SK-N-SH (cell line): Measurements from ENCODE around the gene IFNA2. TPM values are rescaled to one million over a fixed set of nuclear protein-coding genes. Genes with fewer than 3 reads are reported as not detected.
"Not testable (repeated sequence)": the region's sequence is repeated elsewhere in the genome, so short reads cannot be mapped to it uniquely, and the experiment has no call there.

Experiments used
- CTCF ChIA-PET: fragments of 300-600, 350-600 bp; formaldehyde crosslinking; extraction: SDS; loops from one replicate; lab custom pipeline; 2021; lab: Yijun Ruan, JAX
- POLR2A ChIA-PET: fragments of 350-600 bp; sonication (Branson Sonifier 250); formaldehyde crosslinking; extraction: SDS; loops from one replicate; lab custom pipeline; 2020; ENCODE audit warnings: antibody characterized with exemption, inconsistent platforms; lab: Yijun Ruan, JAX
- DNase-seq: peaks from one replicate; pipeline ENCODE4 v3.0.0; 2012
- H2AFZ ChIP-seq: fragments of 200-600 bp; sonication (generic); 2 replicates; pipeline ENCODE4 v1.8.1; 2016; ENCODE audit warnings: antibody characterized with exemption, mild to moderate bottlenecking, low read depth
- H3F3A ChIP-seq: fragments of 200-600 bp; sonication (generic); replicated peaks from 2 replicates; pipeline ENCODE3; 2016; ENCODE audit warnings: antibody characterized with exemption, mild to moderate bottlenecking; ENCODE audit not compliant: insufficient read depth
- H3K27ac ChIP-seq, 2 experiments: fragments of 200-500 bp in 1 of 2; fragments of 200-600 bp in 1 of 2; sonication (Bioruptor generic) in 1 of 2; sonication (generic), shearing (Covaris generic) in 1 of 2; 2 replicates each; pipeline versions ENCODE4 v1.5.1 to v1.6.1; 2014 to 2016; ENCODE audit warnings: low read depth in 2 of 2, inconsistent platforms in 1 of 2, low read length in 1 of 2, mild to moderate bottlenecking in 1 of 2, mixed read lengths in 1 of 2
- H3K27me3 ChIP-seq: fragments of 200-600 bp; sonication (generic), shearing (Covaris generic); 2 replicates; pipeline ENCODE4 v1.6.1; 2016; ENCODE audit warnings: mixed run types; ENCODE audit not compliant: insufficient read depth
- H3K36me3 ChIP-seq, 2 experiments: fragments of 200-500 bp in 1 of 2; fragments of 200-600 bp in 1 of 2; sonication (Bioruptor generic) in 1 of 2; sonication (generic) in 1 of 2; replicated peaks in 1 of 2; 2 replicates each; pipeline versions ENCODE3 to v1.5.1; 2014 to 2016; ENCODE audit warnings: low read length in 1 of 2, mild to moderate bottlenecking in 1 of 2; ENCODE audit not compliant: insufficient read depth in 2 of 2, control insufficient read depth in 1 of 2
- H3K4me1 ChIP-seq, 2 experiments: fragments of 200-500 bp in 1 of 2; fragments of 200-600 bp in 1 of 2; sonication (Bioruptor generic) in 1 of 2; sonication (generic), shearing (Covaris generic) in 1 of 2; 2 replicates each; pipeline versions ENCODE4 v1.5.1 to v1.6.1; 2014 to 2016; ENCODE audit warnings: low read depth in 1 of 2, low read length in 1 of 2, mixed run types in 1 of 2; ENCODE audit not compliant: insufficient read depth in 2 of 2, control insufficient read depth in 1 of 2
- H3K4me2 ChIP-seq: fragments of 200-600 bp; sonication (generic), shearing (Covaris generic); 2 replicates; pipeline ENCODE4 v1.6.1; 2017; ENCODE audit warnings: mixed run types
- H3K4me3 ChIP-seq, 2 experiments: fragments of 200-500 bp in 1 of 2; fragments of 200-600 bp in 1 of 2; sonication (Bioruptor generic) in 1 of 2; sonication (generic), shearing (Covaris generic) in 1 of 2; 2 replicates each; pipeline versions ENCODE4 v1.5.1 to v1.8.1; 2014 to 2016; ENCODE audit warnings: low read depth in 2 of 2, inconsistent platforms in 1 of 2, low read length in 1 of 2, mild to moderate bottlenecking in 1 of 2, mixed read lengths in 1 of 2, moderate library complexity in 1 of 2
- H3K79me2 ChIP-seq: fragments of 200-600 bp; sonication (generic); 2 replicates; pipeline ENCODE4 v1.8.1; 2017; ENCODE audit warnings: mild to moderate bottlenecking; ENCODE audit not compliant: insufficient read depth
- H3K9ac ChIP-seq: fragments of 200-600 bp; sonication (generic); 2 replicates; pipeline ENCODE4 v1.6.1; 2017; ENCODE audit warnings: mixed run types
- H3K9me2 ChIP-seq: fragments of 200-600 bp; sonication (generic); 2 replicates; pipeline ENCODE4 v1.6.1; 2017; ENCODE audit warnings: mixed run types
- H3K9me3 ChIP-seq: fragments of 200-600 bp; sonication (generic); 2 replicates; pipeline ENCODE4 v1.6.1; 2017; ENCODE audit warnings: mixed run types, mild to moderate bottlenecking, moderate library complexity
- H4K20me1 ChIP-seq: fragments of 200-600 bp; sonication (generic); 2 replicates; pipeline ENCODE4 v1.6.1; 2017; ENCODE audit warnings: mild to moderate bottlenecking, mixed run types; ENCODE audit not compliant: insufficient read depth
- FOSL2 ChIP-seq: IDR thresholded peaks from 2 replicates; pipeline ENCODE4 v1.4.0; 2012; ENCODE audit warnings: low read depth, mild to moderate bottlenecking, moderate library complexity, borderline replicate concordance
- GABPA ChIP-seq: IDR thresholded peaks from 2 replicates; pipeline ENCODE4 v1.4.0; 2012; ENCODE audit warnings: low read depth, mild to moderate bottlenecking
- MEF2A ChIP-seq: IDR thresholded peaks from 2 replicates; pipeline ENCODE4 v1.4.0; 2012; ENCODE audit warnings: low read depth, borderline replicate concordance
- NFIC ChIP-seq: IDR thresholded peaks from 2 replicates; pipeline ENCODE4 v1.4.0; 2012; ENCODE audit warnings: borderline replicate concordance
- NRF1 ChIP-seq: IDR thresholded peaks from 2 replicates; pipeline ENCODE4 v1.6.1; 2012; ENCODE audit warnings: low read depth, mild to moderate bottlenecking, low read length
- POLR2AphosphoS5 ChIP-seq: IDR thresholded peaks from 2 replicates; pipeline ENCODE4 v1.6.1; 2012; ENCODE audit warnings: low read depth, low read length
- RFX5 ChIP-seq: IDR thresholded peaks from 2 replicates; pipeline ENCODE4 v1.6.1; 2012; ENCODE audit warnings: mild to moderate bottlenecking, improper control_type of control experiment, low read length
- SIN3A ChIP-seq: IDR thresholded peaks from 2 replicates; pipeline ENCODE4 v1.6.1; 2012; ENCODE audit warnings: low read depth, mild to moderate bottlenecking, low read length, moderate library complexity, borderline replicate concordance
- TAF1 ChIP-seq: IDR thresholded peaks from 2 replicates; pipeline ENCODE4 v1.6.1; 2012; ENCODE audit warnings: low read depth, mild to moderate bottlenecking, low read length, moderate library complexity, borderline replicate concordance
- YY1 ChIP-seq: IDR thresholded peaks from 2 replicates; pipeline ENCODE4 v1.4.0; 2012; ENCODE audit warnings: low read depth, mild to moderate bottlenecking
- WGBS: methylation state at CpG from one replicate; pipeline ENCODE4 v1.1.6; 2017; ENCODE audit warnings: low lambda C conversion rate; 5-methylcytosine and 5-hydroxymethylcytosine counted together
- polyA plus RNA-seq, 3 experiments: library from polyadenylated mRNA; depleted of rRNA; stranded (reverse); fragments of >200 nt; gene quantifications; 2 replicates each; pipeline ENCODE4 v1.2.3, GENCODE V29; 2012
- TF ChIP-seq, protein P1 (sequence below): fragments of 150-350 bp; IDR thresholded peaks from 2 replicates; pipeline ENCODE4 v1.6.1; 2016; ENCODE audit warnings: mild to moderate bottlenecking, low read depth, low read length
- TF ChIP-seq, protein P2 (sequence below): IDR thresholded peaks from 2 replicates; pipeline ENCODE4 v1.4.0; 2012; ENCODE audit warnings: low read depth
- TF ChIP-seq, protein P3 (sequence below): IDR thresholded peaks from 2 replicates; pipeline ENCODE4; 2012
- TF ChIP-seq, protein P4 (sequence below): fragments of 150-350 bp; IDR thresholded peaks from 2 replicates; pipeline ENCODE4 v1.6.1; 2017; ENCODE audit warnings: antibody characterized with exemption, low read length, low read depth, borderline replicate concordance
- TF ChIP-seq, protein P5 (sequence below): fragments of 200-600 bp; sonication (generic); IDR thresholded peaks from 2 replicates; pipeline ENCODE4 v1.6.1; 2017; ENCODE audit warnings: antibody characterized with exemption, mild to moderate bottlenecking, moderate library complexity

IFNA2 gene
- not detected in 2 replicates for polyA plus RNA-seq (2012; rRNA removed)
- polyA plus RNA-seq (2012; cell fraction: cytosol; rRNA removed): not detected in 2 replicates
- not detected in 2 replicates for polyA plus RNA-seq (2012; cell fraction: nucleus; rRNA removed)

DNA sequence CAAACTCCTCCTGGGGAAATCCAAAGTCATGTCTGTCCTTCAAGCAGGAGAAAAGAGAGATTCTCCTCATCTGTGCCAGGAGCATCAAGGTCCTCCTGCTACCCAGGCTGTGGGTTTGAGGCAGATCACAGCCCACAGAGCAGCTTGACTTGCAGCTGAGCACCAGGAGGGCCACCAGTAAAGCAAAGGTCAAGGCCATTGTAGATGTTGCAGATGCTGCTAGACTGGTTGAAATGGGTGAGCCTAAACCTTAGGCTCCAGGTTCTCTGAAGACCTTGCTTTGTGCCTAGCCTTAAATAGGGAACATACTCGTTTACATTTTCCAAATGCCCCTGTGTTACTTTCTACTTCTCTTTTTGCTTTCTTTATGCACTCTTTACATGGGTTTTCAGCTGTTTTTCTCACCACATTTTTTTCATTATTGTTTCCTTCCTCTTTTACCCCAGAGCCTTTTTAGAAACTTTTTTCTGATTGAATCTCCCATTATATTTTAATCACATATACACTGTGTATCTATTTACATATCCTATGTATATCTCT lies at the start of gene IFNA2:
Gene IFNA2 (minus strand): TSS at position 268 of the 540 bp plus-strand sequence. CDS start 69 bp downstream, at position 199.
- H3F3A ChIP-seq: no peaks in the 10 kb centered on the region
- 0% methylated on average over 1 of the region's 1 CpG for WGBS
- no peaks in the 10 kb centered on the region for H3K9me3 ChIP-seq
- ChIA-PET CTCF (interaction anchor here (0.6 to 1.9 kb wide), 3 partner anchors 11 to 242 kb away, joined by 3 to 11 read pairs (median 3); no protein-coding TSS in a partner anchor), POLR2A (no interaction called here)
- no peak within 1 kb of the TSS for H3K9ac ChIP-seq
- H3K79me2 ChIP-seq: no peaks in the 10 kb centered on the region
- no peaks in the 10 kb centered on the region for H3K9me2 ChIP-seq
- no peak within 1 kb of the TSS for H2AFZ ChIP-seq
- TF ChIP-seq POLR2AphosphoS5 (no peak), FOSL2 (no peak), YY1 (no peak), RFX5 (no peak), NRF1 (no peak), NFIC (no peak)
- TF ChIP-seq, protein P1, sequence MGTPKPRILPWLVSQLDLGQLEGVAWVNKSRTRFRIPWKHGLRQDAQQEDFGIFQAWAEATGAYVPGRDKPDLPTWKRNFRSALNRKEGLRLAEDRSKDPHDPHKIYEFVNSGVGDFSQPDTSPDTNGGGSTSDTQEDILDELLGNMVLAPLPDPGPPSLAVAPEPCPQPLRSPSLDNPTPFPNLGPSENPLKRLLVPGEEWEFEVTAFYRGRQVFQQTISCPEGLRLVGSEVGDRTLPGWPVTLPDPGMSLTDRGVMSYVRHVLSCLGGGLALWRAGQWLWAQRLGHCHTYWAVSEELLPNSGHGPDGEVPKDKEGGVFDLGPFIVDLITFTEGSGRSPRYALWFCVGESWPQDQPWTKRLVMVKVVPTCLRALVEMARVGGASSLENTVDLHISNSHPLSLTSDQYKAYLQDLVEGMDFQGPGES: no peak
- TF ChIP-seq, protein P2, sequence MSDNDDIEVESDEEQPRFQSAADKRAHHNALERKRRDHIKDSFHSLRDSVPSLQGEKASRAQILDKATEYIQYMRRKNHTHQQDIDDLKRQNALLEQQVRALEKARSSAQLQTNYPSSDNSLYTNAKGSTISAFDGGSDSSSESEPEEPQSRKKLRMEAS: no peak
- no peaks in the 10 kb centered on the region for H3K4me1 ChIP-seq
- H3K4me2 ChIP-seq: no peak within 1 kb of the TSS
- peaks cover 12% of the 10 kb centered on the region; the same call in 1 of the 2 replicates for H3K27me3 ChIP-seq
- no peak within 1 kb of the TSS for H3K27ac ChIP-seq
- no peaks in the 10 kb centered on the region for H4K20me1 ChIP-seq
- H3K4me3 ChIP-seq: no peak within 1 kb of the TSS
- no peak for DNase-seq
- no peaks in the 10 kb centered on the region for H3K36me3 ChIP-seq

DNA sequence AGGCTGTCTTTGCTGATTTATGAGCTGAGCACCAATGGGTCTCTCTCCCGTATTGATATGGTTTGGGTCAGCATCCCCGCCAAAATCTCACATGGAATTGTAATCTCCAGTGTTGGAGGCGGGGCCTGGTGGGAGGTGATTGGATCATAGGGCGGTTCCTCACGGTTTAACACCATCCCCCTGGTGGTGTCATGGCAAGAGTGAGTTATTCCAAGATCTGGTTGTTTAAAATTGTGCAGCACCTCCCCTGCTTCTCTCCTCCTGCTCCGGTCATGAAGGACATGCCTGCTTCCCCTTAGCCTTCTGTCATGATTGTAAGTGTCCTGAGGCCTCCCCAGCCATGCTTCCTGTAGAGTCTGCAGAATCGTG lies 49.8 kb upstream of the IFNA2 start:
- H3K36me3 ChIP-seq, H3K27ac ChIP-seq, H3F3A ChIP-seq, H3K27me3 ChIP-seq, H4K20me1 ChIP-seq, H3K9me2 ChIP-seq, DNase-seq, POLR2A ChIA-PET, H3K9me3 ChIP-seq, H3K4me3 ChIP-seq, H3K4me1 ChIP-seq, H2AFZ ChIP-seq, H3K79me2 ChIP-seq, H3K9ac ChIP-seq, H3K4me2 ChIP-seq: not testable (repeated sequence)
- 2% methylated on average over 6 of the region's 7 CpGs for WGBS
- CTCF ChIA-PET: interaction anchor here (0.9 to 2.3 kb wide), 30 partner anchors 8 to 684 kb away, joined by 3 to 18 read pairs (median 4); partner anchors contain the start of genes IFNA8 and KLHL9

DNA sequence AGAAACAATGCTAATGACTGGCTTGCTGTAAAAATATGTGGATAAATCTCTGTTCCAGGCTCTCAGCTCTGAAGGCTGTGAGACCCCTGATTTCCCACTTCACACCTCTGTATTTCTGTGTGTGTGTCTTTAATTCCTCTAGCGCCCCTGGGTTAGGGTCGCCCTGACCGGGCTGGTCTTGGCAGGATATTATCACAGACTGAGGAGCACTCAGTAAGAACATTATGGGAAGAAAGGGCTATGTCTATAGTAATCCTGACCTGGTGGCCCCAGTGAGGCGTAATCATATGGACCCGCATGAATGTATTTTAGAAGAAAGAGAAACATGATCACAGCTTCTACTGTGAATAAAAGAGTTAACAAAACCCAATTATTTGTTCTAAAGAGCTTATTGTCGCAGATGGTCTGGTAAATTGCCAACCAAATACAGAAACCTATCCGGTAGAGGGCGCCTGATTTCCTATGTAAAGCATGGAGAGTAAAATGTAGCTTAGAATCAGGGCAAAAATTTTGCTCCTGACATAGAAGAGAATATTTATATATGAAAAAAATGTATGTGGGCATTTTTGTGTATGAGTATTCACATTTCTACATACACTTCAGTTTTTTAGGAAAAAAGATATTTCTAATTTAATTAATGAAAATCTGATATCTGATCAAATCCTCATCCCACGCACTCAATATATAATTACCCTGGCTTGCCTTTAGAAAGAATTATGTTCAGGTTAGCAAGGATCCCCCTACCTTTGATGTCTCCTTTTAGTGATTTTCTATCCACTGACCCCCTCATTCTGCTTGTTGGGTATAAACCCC lies 49.2 kb upstream of the IFNA2 start:
- Histone ChIP-seq H3K36me3 (no peaks in the 10 kb centered on the region), H3K27me3 (no peaks in the 10 kb centered on the region; the same call in 1 of the 2 replicates), H3K9me2 (no peaks in the 10 kb centered on the region), H2AFZ (no peak overlapping the region), H3K79me2 (no peaks in the 10 kb centered on the region), H3F3A (no peaks in the 10 kb centered on the region), H3K4me1 (no peaks in the 10 kb centered on the region), H3K9ac (no peak overlapping the region), H3K9me3 (no peaks in the 10 kb centered on the region), H3K27ac (no peak overlapping the region), H4K20me1 (no peaks in the 10 kb centered on the region), H3K4me3 (no peak overlapping the region), H3K4me2 (no peak overlapping the region)
- 4% methylated on average over 9 of the region's 9 CpGs for WGBS
- ChIA-PET CTCF (interaction anchor here (0.7 to 2.3 kb wide), 31 partner anchors 9 to 685 kb away, joined by 3 to 18 read pairs (median 4); partner anchors contain the start of genes IFNA8 and KLHL9), POLR2A (no interaction called here)
- peak; percentile 16 for DNase-seq
- TF ChIP-seq SIN3A: no peak
- TF ChIP-seq MEF2A: no peak
- TF ChIP-seq, protein P3, sequence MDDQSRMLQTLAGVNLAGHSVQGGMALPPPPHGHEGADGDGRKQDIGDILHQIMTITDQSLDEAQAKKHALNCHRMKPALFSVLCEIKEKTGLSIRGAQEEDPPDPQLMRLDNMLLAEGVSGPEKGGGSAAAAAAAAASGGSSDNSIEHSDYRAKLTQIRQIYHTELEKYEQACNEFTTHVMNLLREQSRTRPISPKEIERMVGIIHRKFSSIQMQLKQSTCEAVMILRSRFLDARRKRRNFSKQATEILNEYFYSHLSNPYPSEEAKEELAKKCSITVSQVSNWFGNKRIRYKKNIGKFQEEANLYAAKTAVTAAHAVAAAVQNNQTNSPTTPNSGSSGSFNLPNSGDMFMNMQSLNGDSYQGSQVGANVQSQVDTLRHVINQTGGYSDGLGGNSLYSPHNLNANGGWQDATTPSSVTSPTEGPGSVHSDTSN: no peak
- peak; percentile 30; the same call in 1 of the 2 replicates for TF ChIP-seq NFIC
- no peak for TF ChIP-seq TAF1
- TF ChIP-seq, protein P4, sequence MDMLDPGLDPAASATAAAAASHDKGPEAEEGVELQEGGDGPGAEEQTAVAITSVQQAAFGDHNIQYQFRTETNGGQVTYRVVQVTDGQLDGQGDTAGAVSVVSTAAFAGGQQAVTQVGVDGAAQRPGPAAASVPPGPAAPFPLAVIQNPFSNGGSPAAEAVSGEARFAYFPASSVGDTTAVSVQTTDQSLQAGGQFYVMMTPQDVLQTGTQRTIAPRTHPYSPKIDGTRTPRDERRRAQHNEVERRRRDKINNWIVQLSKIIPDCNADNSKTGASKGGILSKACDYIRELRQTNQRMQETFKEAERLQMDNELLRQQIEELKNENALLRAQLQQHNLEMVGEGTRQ: no peak
- TF ChIP-seq GABPA: no peak
- TF ChIP-seq, protein P5, sequence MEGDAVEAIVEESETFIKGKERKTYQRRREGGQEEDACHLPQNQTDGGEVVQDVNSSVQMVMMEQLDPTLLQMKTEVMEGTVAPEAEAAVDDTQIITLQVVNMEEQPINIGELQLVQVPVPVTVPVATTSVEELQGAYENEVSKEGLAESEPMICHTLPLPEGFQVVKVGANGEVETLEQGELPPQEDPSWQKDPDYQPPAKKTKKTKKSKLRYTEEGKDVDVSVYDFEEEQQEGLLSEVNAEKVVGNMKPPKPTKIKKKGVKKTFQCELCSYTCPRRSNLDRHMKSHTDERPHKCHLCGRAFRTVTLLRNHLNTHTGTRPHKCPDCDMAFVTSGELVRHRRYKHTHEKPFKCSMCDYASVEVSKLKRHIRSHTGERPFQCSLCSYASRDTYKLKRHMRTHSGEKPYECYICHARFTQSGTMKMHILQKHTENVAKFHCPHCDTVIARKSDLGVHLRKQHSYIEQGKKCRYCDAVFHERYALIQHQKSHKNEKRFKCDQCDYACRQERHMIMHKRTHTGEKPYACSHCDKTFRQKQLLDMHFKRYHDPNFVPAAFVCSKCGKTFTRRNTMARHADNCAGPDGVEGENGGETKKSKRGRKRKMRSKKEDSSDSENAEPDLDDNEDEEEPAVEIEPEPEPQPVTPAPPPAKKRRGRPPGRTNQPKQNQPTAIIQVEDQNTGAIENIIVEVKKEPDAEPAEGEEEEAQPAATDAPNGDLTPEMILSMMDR: peak; percentile 75
